Measurements from ENCODE around the gene MAGEB17. TPM values are rescaled to one million over a fixed set of nuclear protein-coding genes. Genes with fewer than 3 reads are reported as not detected.

Gene MAGEB17
- total and polyA plus RNA-seq, 7 donors, result 0.04 to 0.66 (median 0.60) TPM; not detected in 4

- Histone ChIP-seq H3K9me3 (no peaks in the 10 kb centered on the region), H3K4me3 (no peak overlapping the region), H3K27ac (no peak overlapping the region), H3K36me3 (no peaks in the 10 kb centered on the region), H3K27me3 (no peaks in the 10 kb centered on the region), H3K4me1 (no peaks in the 10 kb centered on the region)
- no peak for DNase-seq
- intact Hi-C loops (cut with DNase I), result no loop called here
- TF ChIP-seq POLR2A (IDR thresholded peaks at IDR 0.05) (no peak), CTCF (IDR thresholded peaks at IDR 0.05) (no peak), POLR2AphosphoS5 (IDR thresholded peaks at IDR 0.05) (no peak), EP300 (IDR thresholded peaks at IDR 0.05) (no peak)
- WGBS, 2 donors, result 88 to 91% methylated on average over 5 of the region's 5 CpGs
Measured at GRCh38 chrX:16162391-16162790, 4.9 kb upstream of the MAGEB17 start.

GRCh38 chrX:16164748-16165147 is 2.5 kb upstream of the MAGEB17 start:
- no peak for DNase-seq
- Histone ChIP-seq H3K4me3 (no peak overlapping the region), H3K27me3 (no peaks in the 10 kb centered on the region), H3K4me1 (no peaks in the 10 kb centered on the region), H3K9me3 (no peaks in the 10 kb centered on the region), H3K36me3 (no peaks in the 10 kb centered on the region), H3K27ac (no peak overlapping the region)
- intact Hi-C loops (cut with DNase I), result no loop called here
- 59 to 89% methylated on average over 3 of the region's 3 CpGs for WGBS, 2 donors
- TF ChIP-seq CTCF (IDR thresholded peaks at IDR 0.05) (no peak), POLR2AphosphoS5 (IDR thresholded peaks at IDR 0.05) (no peak), EP300 (IDR thresholded peaks at IDR 0.05) (no peak), POLR2A (IDR thresholded peaks at IDR 0.05) (no peak)

GRCh38 chrX:16171039-16171438 is 3.8 kb downstream of the MAGEB17 start:
- TF ChIP-seq POLR2AphosphoS5 (IDR thresholded peaks at IDR 0.05) (no peak), CTCF (IDR thresholded peaks at IDR 0.05) (no peak), POLR2A (IDR thresholded peaks at IDR 0.05) (no peak), EP300 (IDR thresholded peaks at IDR 0.05) (no peak)
- WGBS, 2 donors, result 94 to 95% methylated on average over 9 of the region's 9 CpGs

GRCh38 chrX:16171944-16172343 is 4.7 kb downstream of the MAGEB17 start:
- intact Hi-C loops (cut with DNase I), result no loop called here
- no peaks in the 10 kb centered on the region for H3K4me1 ChIP-seq
- H3K4me3 ChIP-seq, result no peak overlapping the region
- no peaks in the 10 kb centered on the region for H3K9me3 ChIP-seq
- H3K27ac ChIP-seq, result no peak overlapping the region
- H3K27me3 ChIP-seq, result no peaks in the 10 kb centered on the region
- 86 to 93% methylated on average over 4 of the region's 4 CpGs for WGBS, 2 donors
- DNase-seq, result no peak
- H3K36me3 ChIP-seq, result no peaks in the 10 kb centered on the region
- no peak for TF ChIP-seq CTCF (IDR thresholded peaks at IDR 0.05)
- TF ChIP-seq POLR2A (IDR thresholded peaks at IDR 0.05), result no peak
- TF ChIP-seq EP300 (IDR thresholded peaks at IDR 0.05), result no peak
- no peak for TF ChIP-seq POLR2AphosphoS5 (IDR thresholded peaks at IDR 0.05)

More at GRCh38 chrX:16171039-16171438, 3.8 kb downstream of the MAGEB17 start:
- Histone ChIP-seq H3K9me3 (no peaks in the 10 kb centered on the region), H3K4me1 (no peaks in the 10 kb centered on the region), H3K4me3 (no peak overlapping the region), H3K27ac (no peak overlapping the region), H3K36me3 (no peaks in the 10 kb centered on the region), H3K27me3 (no peaks in the 10 kb centered on the region)
- intact Hi-C loops (cut with DNase I), result no loop called here
- DNase-seq, result no peak

- intact Hi-C loops (cut with DNase I), result no loop called here
Measured at GRCh38 chrX:16172391-16172790, 5.1 kb downstream of the MAGEB17 start.

More at GRCh38 chrX:16172391-16172790, 5.1 kb downstream of the MAGEB17 start:
- H3K4me3 ChIP-seq, result no peak overlapping the region
- no peaks in the 10 kb centered on the region for H3K4me1 ChIP-seq
- TF ChIP-seq POLR2A (IDR thresholded peaks at IDR 0.05) (no peak), EP300 (IDR thresholded peaks at IDR 0.05) (no peak), POLR2AphosphoS5 (IDR thresholded peaks at IDR 0.05) (no peak), CTCF (IDR thresholded peaks at IDR 0.05) (no peak)
- no peak for DNase-seq
- no peaks in the 10 kb centered on the region for H3K27me3 ChIP-seq
- H3K27ac ChIP-seq, result no peak overlapping the region
- WGBS, 2 donors, result 93 to 100% methylated on average over 3 of the region's 3 CpGs
- no peaks in the 10 kb centered on the region for H3K9me3 ChIP-seq
- H3K36me3 ChIP-seq, result no peaks in the 10 kb centered on the region

Measured in sigmoid colon (tissue), 7 donors.